ENCODE results near the gene ARHGEF5. TPM values are rescaled to one million over a fixed set of nuclear protein-coding genes. Genes with fewer than 3 reads are reported as not detected.
"Not testable (repeated sequence)": the region's sequence is repeated elsewhere in the genome, so short reads cannot be mapped to it uniquely, and the experiment has no call there.

Gene ARHGEF5
- total and polyA plus RNA-seq, 2 of the 4 experiments (the other 2 are of a cell fraction) = under 0.01 to 0.19 TPM

GRCh38 chr7:144311218-144311617 is 44.0 kb upstream of the ARHGEF5 start:
- H2BK15ac ChIP-seq (ENCODE audit: low read depth, low read length); H2BK5ac ChIP-seq (ENCODE audit: low read depth, low read length, poor library complexity, severe bottlenecking); POLR2A ChIA-PET (ENCODE audit: unreplicated experiment); H3K36me3 ChIP-seq (ENCODE audit: control insufficient read depth, insufficient read depth, low read length); H2AK5ac ChIP-seq (ENCODE audit: low read depth, low read length); H3K18ac ChIP-seq (ENCODE audit: low read depth, low read length); H2BK120ac ChIP-seq (ENCODE audit: low read depth, low read length); CTCF ChIA-PET; H2AFZ ChIP-seq (replicated peaks; ENCODE audit: low read length, poor library complexity); H2AK9ac ChIP-seq (replicated peaks; ENCODE audit: low read depth, low read length, poor library complexity); H2BK20ac ChIP-seq (ENCODE audit: low read depth, low read length); H3K56ac ChIP-seq (ENCODE audit: extremely low read depth, insufficient read depth, low read length); BruUV-seq (replicated peaks); dilution Hi-C loops (cut with HindIII; ENCODE audit: low sequenced_read_pairs, unreplicated experiment); H3K4me3 ChIP-seq (ENCODE audit: insufficient read depth, low read depth, low read length); H3K4me1 ChIP-seq (ENCODE audit: control insufficient read depth, insufficient read depth, low read length); ATAC-seq (ENCODE audit: low read depth); H3K27ac ChIP-seq (ENCODE audit: insufficient read depth, low read length); H3K9me1 ChIP-seq (ENCODE audit: insufficient read depth, low read length); H4K5ac ChIP-seq (ENCODE audit: low read depth, low read length); H3K27me3 ChIP-seq (ENCODE audit: control insufficient read depth, insufficient read depth, low read length); intact Hi-C loops (cut with micrococcal nuclease); H3K79me1 ChIP-seq (ENCODE audit: low read depth in 1 of 2, low read length in 2 of 2); H4K8ac ChIP-seq (ENCODE audit: low read depth in 2 of 2, low read length in 2 of 2); in situ Hi-C loops (cut with MboI; ENCODE audit: low sequenced_read_pairs); H3K14ac ChIP-seq (replicated peaks; ENCODE audit: low read depth, low read length); H3K9ac ChIP-seq (ENCODE audit: low read depth, low read length); H3K23ac ChIP-seq (ENCODE audit: low read depth, low read length); DNase-seq; H4K91ac ChIP-seq (ENCODE audit: insufficient read depth, low read depth, low read length); H3K4ac ChIP-seq (ENCODE audit: low read depth, low read length); H3K9me3 ChIP-seq (ENCODE audit: control insufficient read depth, insufficient read depth, low read length); H3K4me2 ChIP-seq (ENCODE audit: low read depth, low read length); H4K20me1 ChIP-seq (ENCODE audit: insufficient read depth, low read length): not testable (repeated sequence)
- no CpG with 5 or more reads among the region's 2 CpGs for WGBS, 2 experiments (ENCODE audit: extremely low coverage in 2 of 2, insufficient read length in 1 of 2)

GRCh38 chr7:144311872-144312469 is 43.2 kb upstream of the ARHGEF5 start, which contains the start of gene OR2A1:
Gene OR2A1, plus strand, starts transcription at chr7:144312419. Its CDS starts 5,706 bp downstream, at chr7:144318125.
- H2AK9ac ChIP-seq (replicated peaks; ENCODE audit: low read depth, low read length, poor library complexity); in situ Hi-C loops (cut with MboI; ENCODE audit: low sequenced_read_pairs); H3K36me3 ChIP-seq (ENCODE audit: control insufficient read depth, insufficient read depth, low read length); H3K27me3 ChIP-seq (ENCODE audit: control insufficient read depth, insufficient read depth, low read length); DNase-seq; BruUV-seq (replicated peaks); H3K27ac ChIP-seq (ENCODE audit: insufficient read depth, low read length); H2BK20ac ChIP-seq (ENCODE audit: low read depth, low read length); H2AFZ ChIP-seq (replicated peaks; ENCODE audit: low read length, poor library complexity); CTCF ChIA-PET; H3K9me1 ChIP-seq (ENCODE audit: insufficient read depth, low read length); intact Hi-C loops (cut with micrococcal nuclease); H2BK15ac ChIP-seq (ENCODE audit: low read depth, low read length); H2AK5ac ChIP-seq (ENCODE audit: low read depth, low read length); H3K9ac ChIP-seq (ENCODE audit: low read depth, low read length); H3K23ac ChIP-seq (ENCODE audit: low read depth, low read length); H3K14ac ChIP-seq (replicated peaks; ENCODE audit: low read depth, low read length); H3K18ac ChIP-seq (ENCODE audit: low read depth, low read length); H3K4me3 ChIP-seq (ENCODE audit: insufficient read depth, low read depth, low read length); dilution Hi-C loops (cut with HindIII; ENCODE audit: low sequenced_read_pairs, unreplicated experiment); H3K4me2 ChIP-seq (ENCODE audit: low read depth, low read length); H4K91ac ChIP-seq (ENCODE audit: insufficient read depth, low read depth, low read length); H3K56ac ChIP-seq (ENCODE audit: extremely low read depth, insufficient read depth, low read length); H4K8ac ChIP-seq (ENCODE audit: low read depth in 2 of 2, low read length in 2 of 2); H2BK120ac ChIP-seq (ENCODE audit: low read depth, low read length); H3K4me1 ChIP-seq (ENCODE audit: control insufficient read depth, insufficient read depth, low read length); H3K4ac ChIP-seq (ENCODE audit: low read depth, low read length); H4K20me1 ChIP-seq (ENCODE audit: insufficient read depth, low read length); H3K79me1 ChIP-seq (ENCODE audit: low read depth in 1 of 2, low read length in 2 of 2); POLR2A ChIA-PET (ENCODE audit: unreplicated experiment); ATAC-seq (ENCODE audit: low read depth); H2BK5ac ChIP-seq (ENCODE audit: low read depth, low read length, poor library complexity, severe bottlenecking); H4K5ac ChIP-seq (ENCODE audit: low read depth, low read length); H3K9me3 ChIP-seq (ENCODE audit: control insufficient read depth, insufficient read depth, low read length): not testable (repeated sequence)
- no CpG with 5 or more reads among the region's 2 CpGs for WGBS, 2 experiments (ENCODE audit: extremely low coverage in 2 of 2, insufficient read length in 1 of 2)

Measured in IMR-90 (cell line).